A549 treated with Mapracorat at 1 μM for 4 hours (cell line): ENCODE data around the gene CHRNB4. TPM values are rescaled to one million over a fixed set of nuclear protein-coding genes. Genes with fewer than 3 reads are reported as not detected.

Experiments
- total RNA-seq: library from RNA; stranded (reverse); fragments of 200-300 nt; extraction: Qiagen RNA extraction; gene quantifications from 5 replicates; pipeline ENCODE4 v1.2.3, GENCODE V29; 2022

Gene CHRNB4
- total RNA-seq = 0.87 to 1.6 TPM (median 1.1 TPM) in 5 replicates

DNA sequence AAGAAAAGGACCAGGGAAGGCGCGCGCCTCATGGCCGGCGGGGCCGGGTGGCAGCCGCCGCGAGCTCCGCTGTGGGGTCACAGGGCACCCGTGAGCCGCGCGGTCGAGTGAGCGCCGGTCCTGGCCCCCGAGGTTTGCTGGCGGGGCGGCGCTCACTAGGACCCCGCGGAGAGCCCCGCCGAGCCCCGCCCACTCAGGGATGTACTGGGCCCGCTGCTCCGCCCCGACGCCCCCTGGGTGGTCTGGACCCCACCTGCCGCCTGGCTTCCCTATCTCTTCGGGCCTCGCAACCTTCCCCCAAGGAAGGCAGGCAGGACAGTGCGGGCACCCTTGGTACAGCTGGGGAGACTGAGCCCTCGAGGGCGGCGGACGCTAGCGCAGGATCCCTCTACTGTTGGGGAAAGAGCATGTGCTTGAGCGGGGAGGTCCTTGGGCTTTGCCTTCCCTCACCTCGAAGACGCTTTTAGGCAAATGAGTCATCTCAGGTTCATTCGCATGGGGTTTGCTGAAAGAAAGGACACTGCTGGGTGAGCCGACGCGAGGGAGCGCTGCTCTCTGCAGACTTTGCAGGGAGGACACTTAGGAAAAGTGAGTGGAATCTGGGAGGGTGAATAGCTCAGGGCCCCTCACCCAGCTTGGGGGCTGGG, at the start of gene CHRNB4:
TSS of gene CHRNB4 (minus strand) at position 109 of the 647 bp plus-strand sequence. CDS start at position 32, 77 bp downstream.

GRCh38 chr15:78620527-78621421, 20.2 kb downstream of the CHRNB4 start, which contains the start of gene CHRNA3:
CHRNA3 (minus strand) TSS chr15:78620996; CDS start chr15:78620794, 202 bp downstream.

Other genes with a start within 250 kb of the CHRNB4 start
- gene IREB2, start 203.0 kb downstream of the CHRNB4 start, total RNA-seq = 31.0 to 51.2 TPM (median 44.7 TPM) in 5 replicates
- 5.3 to 7.1 TPM (median 6.2 TPM) in 5 replicates for gene HYKK, start 133.6 kb downstream of the CHRNB4 start, total RNA-seq
- gene PSMA4, start 100.8 kb downstream of the CHRNB4 start, total RNA-seq = 378 to 519 TPM (median 383 TPM) in 5 replicates
- 28.6 to 35.1 TPM (median 32.2 TPM) in 5 replicates for gene CHRNA5, start 75.7 kb downstream of the CHRNB4 start, total RNA-seq
- 0.26 to 1.0 TPM (median 0.36 TPM) in 5 replicates for gene CHRNA3, start 20.2 kb downstream of the CHRNB4 start, total RNA-seq
- gene ADAMTS7, start 170.3 kb upstream of the CHRNB4 start, total RNA-seq = 5.8 to 10.9 TPM (median 9.8 TPM) in 5 replicates
- 340 to 660 TPM (median 383 TPM) in 5 replicates for gene MORF4L1, start 231.7 kb upstream of the CHRNB4 start, total RNA-seq